CD4-positive, alpha-beta memory T cell (primary cell): ENCODE results near the gene COPS3. TPM values are rescaled to one million over a fixed set of nuclear protein-coding genes. Genes with fewer than 3 reads are reported as not detected.
"Not testable (repeated sequence)": the region's sequence is repeated elsewhere in the genome, so short reads cannot be mapped to it uniquely, and the experiment has no call there.

Experiments
- CTCF ChIA-PET: fragments of 350-600 bp; sonication (Branson Sonifier 250); formaldehyde crosslinking; loops from one replicate; lab custom pipeline; 2021; ENCODE audit warnings: inconsistent platforms; ENCODE audit not compliant: partially characterized antibody; lab: Charles Lee
- POLR2A ChIA-PET: fragments of 350-600 bp; sonication (Branson Sonifier 250); formaldehyde crosslinking; loops from one replicate; lab custom pipeline; 2021; ENCODE audit not compliant: partially characterized antibody; lab: Charles Lee
- DNase-seq, 5 donors: peaks; one replicate each; pipeline versions ENCODE4 v3.0.0 to v3.0.0-alpha.2; 2020 to 2022; ENCODE audit warnings: mixed read lengths in 1 of 5
- H3K27ac ChIP-seq: one replicate; pipeline ENCODE4 v1.7.0; 2013; ENCODE audit warnings: low read depth, low read length
- H3K27me3 ChIP-seq: 2 replicates; pipeline ENCODE4 v1.7.0; 2013; ENCODE audit warnings: mild to moderate bottlenecking, low read length, moderate library complexity; ENCODE audit not compliant: insufficient read depth
- H3K36me3 ChIP-seq: 2 replicates; pipeline ENCODE4 v1.7.0; 2013; ENCODE audit warnings: mild to moderate bottlenecking, low read length, moderate library complexity; ENCODE audit not compliant: insufficient read depth
- H3K4me1 ChIP-seq: 2 replicates; pipeline ENCODE4 v1.7.0; 2013; ENCODE audit warnings: mild to moderate bottlenecking, low read length, moderate library complexity; ENCODE audit not compliant: insufficient read depth
- H3K4me3 ChIP-seq, 2 donors: one replicate each; pipeline ENCODE4 v1.7.0; 2013; ENCODE audit warnings: low read length in 2 of 2, mild to moderate bottlenecking in 1 of 2
- H3K9me3 ChIP-seq, 2 donors: one replicate each; pipeline ENCODE4 v1.7.0; 2013; ENCODE audit warnings: low read length in 2 of 2, control low read depth in 1 of 2; ENCODE audit not compliant: control insufficient read depth in 1 of 2
- H3K27ac Mint-ChIP-seq, 7 donors: one replicate each; pipeline ENCODE4 v1.8.0; 2020 to 2021; ENCODE audit warnings: mixed read lengths in 7 of 7, mild to moderate bottlenecking in 6 of 7, inconsistent platforms in 3 of 7, moderate library complexity in 3 of 7
- H3K27me3 Mint-ChIP-seq, 2 donors: one replicate each; pipeline ENCODE4 v1.8.0; 2020 to 2021; ENCODE audit warnings: mixed read lengths in 2 of 2
- H3K36me3 Mint-ChIP-seq, 2 donors: one replicate each; pipeline ENCODE4 v1.8.0; 2020 to 2021; ENCODE audit warnings: mixed read lengths in 2 of 2, inconsistent platforms in 1 of 2, mild to moderate bottlenecking in 1 of 2
- H3K4me1 Mint-ChIP-seq, 4 donors: one replicate each; pipeline ENCODE4 v1.8.0; 2020 to 2021; ENCODE audit warnings: mixed read lengths in 4 of 4, mild to moderate bottlenecking in 1 of 4
- H3K4me3 Mint-ChIP-seq, 8 donors: one replicate each; pipeline ENCODE4 v1.8.0; 2020 to 2021; ENCODE audit warnings: mixed read lengths in 8 of 8, mild to moderate bottlenecking in 7 of 8, moderate library complexity in 6 of 8, inconsistent platforms in 3 of 8
- H3K9me3 Mint-ChIP-seq, 8 donors: one replicate each; pipeline ENCODE4 v1.8.0; 2020 to 2021; ENCODE audit warnings: mixed read lengths in 8 of 8, mild to moderate bottlenecking in 5 of 8, inconsistent platforms in 3 of 8, moderate library complexity in 1 of 8
- intact Hi-C: fragments of 100-400 bp; cut with micrococcal nuclease; formaldehyde crosslinking; loops from one replicate; pipeline ENCODE4 v1.15.1; 2023
- polyA plus RNA-seq, 2 donors: library from polyadenylated mRNA; unstranded; fragments of 300-500 nt; fragmentation: Illumina TruSeq; gene quantifications; one replicate each; pipeline ENCODE4 v1.2.3, GENCODE V29; 2021
- total RNA-seq, 2 experiments: library from RNA; stranded (reverse); gene quantifications; one replicate each; pipeline ENCODE4 v1.2.3, GENCODE V29; 2021

Gene COPS3
- total and polyA plus RNA-seq, 4 experiments from 2014 or later = 45.4 to 103 (median 81.5) TPM

DNA sequence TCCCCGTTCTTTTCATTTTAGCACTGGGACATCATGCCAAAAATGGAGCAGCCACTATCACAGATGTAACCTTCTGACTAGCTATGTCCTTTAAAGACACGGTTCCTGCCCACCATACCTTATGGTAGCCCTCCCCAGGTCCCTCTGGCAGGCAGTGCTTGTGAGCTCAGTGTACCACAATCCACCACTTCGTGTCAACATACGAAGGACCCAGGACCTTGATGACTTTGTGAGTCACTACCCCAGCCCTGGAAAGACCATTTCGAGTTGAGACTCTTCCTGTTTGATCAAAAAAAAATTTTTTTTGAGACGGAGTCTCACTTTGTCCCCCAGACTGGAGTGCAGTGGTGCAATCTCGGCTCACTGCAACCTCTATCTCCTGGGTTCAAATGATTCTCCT is 23.0 kb downstream of the COPS3 start:
- Mint-ChIP-seq H3K27me3 (no peaks in the 10 kb centered on the region), H3K27ac (peak overlapping the region in 2 of 7 donors; percentile 17 to 64), H3K4me1 (peaks cover 5 to 11% (median 6%) of the 10 kb centered on the region in 4 donors), H3K4me3 (no peak overlapping the region), H3K36me3 (peaks cover 46 to 64% of the 10 kb centered on the region in 2 donors), H3K9me3 (no peaks in the 10 kb centered on the region)
- Histone ChIP-seq H3K4me3 (no peak overlapping the region), H3K27me3 (no peaks in the 10 kb centered on the region), H3K27ac (no peak overlapping the region), H3K9me3 (no peaks in the 10 kb centered on the region), H3K36me3 (peaks cover 38% of the 10 kb centered on the region), H3K4me1 (peaks cover 6% of the 10 kb centered on the region)
- no peak for DNase-seq
- ChIA-PET CTCF (interaction anchor here (0.7 to 2.2 kb wide), 3 partner anchors 12 to 257 kb away, joined by 3 to 8 read pairs (median 6); no protein-coding TSS in a partner anchor), POLR2A (no interaction called here)
- intact Hi-C loops = no loop called here

DNA sequence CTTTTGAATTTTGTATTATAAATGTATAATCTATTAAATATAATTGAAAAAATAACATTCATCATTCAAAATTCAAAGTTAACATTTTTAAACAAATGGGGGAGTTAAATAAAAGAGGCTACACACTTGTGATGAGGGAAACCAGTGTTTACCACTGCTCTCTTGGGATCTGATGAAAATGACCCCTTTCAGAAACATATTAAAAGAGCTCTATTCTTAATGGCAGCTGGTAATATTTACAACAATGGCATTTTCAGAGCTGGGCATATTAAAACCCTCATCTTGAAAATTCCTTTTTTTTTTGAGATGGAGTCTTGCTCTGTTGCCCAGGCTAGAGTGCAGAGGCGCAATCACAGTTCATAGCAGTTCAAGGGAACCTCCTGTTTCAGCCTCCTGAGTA is 24.7 kb downstream of the COPS3 start:
- Histone ChIP-seq H3K4me3 (no peak overlapping the region), H3K27ac (no peak overlapping the region), H3K4me1 (peaks cover 6% of the 10 kb centered on the region), H3K36me3 (peaks cover 51% of the 10 kb centered on the region), H3K9me3 (no peaks in the 10 kb centered on the region), H3K27me3 (no peaks in the 10 kb centered on the region)
- H3K27ac Mint-ChIP-seq = peak overlapping the region in 1 of 7 donors; percentile 63
- no peak overlapping the region for H3K4me3 Mint-ChIP-seq
- H3K27me3 Mint-ChIP-seq = no peaks in the 10 kb centered on the region
- POLR2A ChIA-PET = interaction anchor here (0.6 kb wide), 1 partner anchor 19 kb away, joined by 3 read pairs; the partner anchor contains the start of gene FLCN
- intact Hi-C loops = no loop called here
- CTCF ChIA-PET = interaction anchor here (0.5 to 1.0 kb wide), 2 partner anchors 112 to 1118 kb away, joined by 3 read pairs; no protein-coding TSS in a partner anchor
- no peaks in the 10 kb centered on the region for H3K9me3 Mint-ChIP-seq
- DNase-seq = no peak
- H3K4me1 Mint-ChIP-seq = peaks cover 5 to 12% (median 7%) of the 10 kb centered on the region in 4 donors
- H3K36me3 Mint-ChIP-seq = peaks cover 50 to 67% of the 10 kb centered on the region in 2 donors

DNA sequence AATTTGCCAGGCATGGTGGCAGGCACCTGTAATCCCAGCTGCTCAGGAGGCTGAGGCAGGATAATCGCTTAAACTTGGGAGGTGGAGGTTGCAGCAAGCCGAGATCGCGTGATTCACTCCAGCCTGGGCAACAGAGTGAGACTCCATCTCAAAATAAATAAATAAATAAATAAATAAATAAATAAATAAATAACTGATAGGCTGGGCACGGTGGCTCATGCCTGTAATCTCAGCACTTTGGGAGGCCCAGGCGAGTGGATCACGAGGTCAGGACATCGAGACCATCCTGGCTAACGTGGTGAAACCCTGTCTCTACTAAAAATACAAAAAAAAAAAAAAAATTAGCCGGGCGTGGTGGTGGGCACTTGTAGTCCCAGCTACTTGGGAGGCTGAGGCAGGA is 25.4 kb downstream of the COPS3 start:
- peaks cover 51% of the 10 kb centered on the region for H3K36me3 ChIP-seq
- H3K4me1 ChIP-seq, H3K27ac ChIP-seq, intact Hi-C loops, H3K27ac Mint-ChIP-seq, H3K27me3 ChIP-seq, CTCF ChIA-PET, DNase-seq, H3K27me3 Mint-ChIP-seq, H3K9me3 Mint-ChIP-seq, H3K9me3 ChIP-seq, H3K4me3 ChIP-seq: not testable (repeated sequence)
- peaks cover 5 to 12% (median 7%) of the 10 kb centered on the region in 4 donors for H3K4me1 Mint-ChIP-seq
- POLR2A ChIA-PET = interaction anchor here (0.6 kb wide), 1 partner anchor 19 kb away, joined by 3 read pairs; the partner anchor contains the start of gene FLCN
- H3K4me3 Mint-ChIP-seq = peak overlapping the region in 1 of 8 donors; percentile 68
- peaks cover 48 to 62% of the 10 kb centered on the region in 2 donors for H3K36me3 Mint-ChIP-seq

DNA sequence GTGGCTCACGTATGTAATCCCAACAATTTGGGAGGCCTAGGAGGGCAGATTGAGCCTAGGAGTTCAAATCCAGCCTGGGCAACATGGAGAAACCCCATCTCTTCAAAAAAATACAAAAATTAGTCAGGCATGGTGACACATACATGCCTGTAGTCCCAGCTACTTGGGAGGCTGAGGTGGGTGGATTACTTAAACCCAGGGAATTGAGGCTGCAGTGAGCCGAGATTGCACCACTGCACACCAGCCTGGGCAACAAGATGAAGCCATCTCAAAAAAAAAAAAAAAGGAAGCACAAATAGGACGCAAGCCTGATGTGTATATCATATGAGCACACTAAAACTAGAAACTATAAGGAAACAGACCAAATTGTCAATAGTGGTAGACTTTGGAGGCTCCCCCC is 27.0 kb downstream of the COPS3 start:
- CTCF ChIA-PET = no interaction called here
- no peaks in the 10 kb centered on the region for H3K27me3 Mint-ChIP-seq
- Histone ChIP-seq H3K4me3 (no peak overlapping the region), H3K27me3 (no peaks in the 10 kb centered on the region), H3K4me1 (peaks cover 6% of the 10 kb centered on the region), H3K27ac (no peak overlapping the region), H3K36me3 (peaks cover 40% of the 10 kb centered on the region), H3K9me3 (no peaks in the 10 kb centered on the region)
- H3K9me3 Mint-ChIP-seq = no peaks in the 10 kb centered on the region
- peaks cover 47 to 56% of the 10 kb centered on the region in 2 donors for H3K36me3 Mint-ChIP-seq
- intact Hi-C loops = no loop called here
- no peak for DNase-seq
- no peak overlapping the region for H3K4me3 Mint-ChIP-seq
- H3K4me1 Mint-ChIP-seq = peaks cover 5 to 11% (median 7%) of the 10 kb centered on the region in 4 donors
- peak overlapping the region in 1 of 7 donors; percentile 2 for H3K27ac Mint-ChIP-seq
- POLR2A ChIA-PET = interaction anchor here (1.2 kb wide), 1 partner anchor 17 kb away, joined by 5 read pairs; the partner anchor contains the start of gene FLCN

DNA sequence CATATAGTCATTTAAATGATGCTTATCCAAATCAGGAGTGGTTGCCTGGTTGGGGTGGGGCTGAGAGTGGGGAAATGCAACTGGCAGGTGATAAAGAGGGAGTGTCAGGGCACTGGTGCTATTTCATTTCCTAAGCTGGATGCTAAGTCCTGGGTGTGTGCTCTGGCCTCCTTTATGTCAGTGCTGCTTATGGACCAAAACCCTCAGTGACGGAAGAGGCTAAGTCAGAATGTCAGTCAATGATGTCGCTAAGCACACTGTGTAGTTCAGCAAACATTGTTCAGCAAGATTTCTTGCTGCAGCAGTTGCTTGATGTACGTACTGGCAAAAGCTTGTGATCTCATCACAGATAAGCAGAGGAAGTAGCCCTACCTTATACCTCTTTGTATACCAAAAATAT is 27.6 kb downstream of the COPS3 start:
- CTCF ChIA-PET = interaction anchor here (0.6 kb wide), 1 partner anchor 23 kb away, joined by 4 read pairs; no protein-coding TSS in a partner anchor
- Mint-ChIP-seq H3K27ac (peak overlapping the region in 6 of 7 donors; percentile 52 to 83 (median 74)), H3K27me3 (no peaks in the 10 kb centered on the region), H3K4me1 (peaks cover 5 to 8% (median 7%) of the 10 kb centered on the region in 4 donors), H3K9me3 (no peaks in the 10 kb centered on the region), H3K4me3 (peak overlapping the region in 1 of 8 donors; percentile 41), H3K36me3 (peaks cover 44 to 55% of the 10 kb centered on the region in 2 donors)
- H3K4me3 ChIP-seq = no peak overlapping the region
- no peaks in the 10 kb centered on the region for H3K27me3 ChIP-seq
- peak; percentile 14 to 49 (median 22) for DNase-seq
- POLR2A ChIA-PET = interaction anchor here (0.7 to 1.2 kb wide), 3 partner anchors 11 to 16 kb away, joined by 3 to 5 read pairs (median 4); partner anchors contain the start of gene FLCN
- H3K27ac ChIP-seq = no peak overlapping the region
- H3K36me3 ChIP-seq = peaks cover 41% of the 10 kb centered on the region
- H3K4me1 ChIP-seq = peaks cover 6% of the 10 kb centered on the region
- intact Hi-C loops = no loop called here
- no peaks in the 10 kb centered on the region for H3K9me3 ChIP-seq

DNA sequence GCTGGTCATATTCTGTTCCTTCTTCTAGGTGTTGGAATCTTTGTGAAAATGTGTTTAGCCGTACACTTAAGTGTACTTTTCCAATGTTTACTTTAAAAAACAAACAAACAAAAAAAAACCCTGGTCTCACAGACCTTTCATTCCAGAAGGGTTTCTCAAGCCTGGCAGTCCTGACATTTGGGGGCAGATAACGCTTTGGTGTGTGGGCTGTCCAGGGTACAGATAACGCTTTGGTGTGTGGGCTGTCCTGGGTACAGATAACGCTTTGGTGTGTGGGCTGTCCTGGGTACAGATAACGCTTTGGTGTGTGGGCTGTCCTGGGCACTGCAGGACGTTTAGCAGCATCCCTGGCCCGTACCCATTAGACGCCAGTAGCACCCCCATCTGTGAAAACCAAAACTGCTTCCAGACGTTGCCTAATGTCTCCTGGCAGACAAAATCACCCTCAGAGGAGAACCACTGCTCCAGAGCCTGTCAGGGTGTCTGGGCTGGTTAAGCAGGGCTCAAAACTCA is 28.8 kb downstream of the COPS3 start:
- H3K4me1 ChIP-seq = peaks cover 6% of the 10 kb centered on the region
- Mint-ChIP-seq H3K27me3 (no peaks in the 10 kb centered on the region), H3K4me1 (peaks cover 5 to 8% (median 7%) of the 10 kb centered on the region in 4 donors), H3K4me3 (no peak overlapping the region), H3K9me3 (no peaks in the 10 kb centered on the region), H3K36me3 (peaks cover 40 to 61% of the 10 kb centered on the region in 2 donors), H3K27ac (peak overlapping the region in 5 of 7 donors; percentile 19 to 81 (median 65))
- peaks cover 48% of the 10 kb centered on the region for H3K36me3 ChIP-seq
- ChIA-PET POLR2A (interaction anchor here (1.2 kb wide), 1 partner anchor 12 kb away, joined by 4 read pairs; no protein-coding TSS in a partner anchor), CTCF (no interaction called here)
- DNase-seq = no peak
- H3K9me3 ChIP-seq = no peaks in the 10 kb centered on the region
- no peaks in the 10 kb centered on the region for H3K27me3 ChIP-seq
- H3K27ac ChIP-seq = no peak overlapping the region
- no peak overlapping the region for H3K4me3 ChIP-seq
- intact Hi-C loops = no loop called here

DNA sequence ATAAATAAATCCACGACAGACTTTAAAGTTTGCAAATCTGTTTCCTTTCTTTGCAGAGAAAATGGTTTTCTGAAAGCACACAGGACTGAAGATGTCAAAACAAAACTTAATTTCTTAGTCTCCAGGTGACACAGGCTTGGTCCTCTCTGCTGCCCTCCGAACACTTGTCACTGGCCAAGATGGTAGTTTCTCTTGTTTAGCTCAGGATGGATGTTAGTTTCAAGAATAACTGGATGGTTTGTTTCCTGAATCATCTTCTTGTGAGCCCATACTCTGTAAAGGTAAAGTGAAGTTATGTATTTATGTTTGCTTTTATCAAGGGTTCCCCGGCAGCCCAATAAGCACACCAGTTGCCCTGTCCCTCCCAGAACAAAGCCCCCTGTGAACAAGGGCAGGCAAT is 34.2 kb downstream of the COPS3 start:
- H3K27me3 Mint-ChIP-seq = no peaks in the 10 kb centered on the region
- H3K9me3 Mint-ChIP-seq = no peaks in the 10 kb centered on the region
- no peak overlapping the region for H3K4me3 Mint-ChIP-seq
- peak overlapping the region in 2 of 7 donors; percentile 77 to 88 for H3K27ac Mint-ChIP-seq
- Histone ChIP-seq H3K9me3 (no peaks in the 10 kb centered on the region), H3K27me3 (no peaks in the 10 kb centered on the region), H3K4me1 (no peaks in the 10 kb centered on the region), H3K27ac (no peak overlapping the region), H3K36me3 (peaks cover 28% of the 10 kb centered on the region), H3K4me3 (no peak overlapping the region)
- POLR2A ChIA-PET = interaction anchor here (0.6 to 2.9 kb wide), 3 partner anchors 10 to 897 kb away, joined by 3 to 10 read pairs (median 3); partner anchors contain the start of gene FLCN
- no peaks in the 10 kb centered on the region for H3K4me1 Mint-ChIP-seq
- peaks cover 23 to 41% of the 10 kb centered on the region in 2 donors for H3K36me3 Mint-ChIP-seq
- no peak for DNase-seq
- intact Hi-C loops = no loop called here
- CTCF ChIA-PET = interaction anchor here (1.2 kb wide), 1 partner anchor 105 kb away, joined by 3 read pairs; no protein-coding TSS in a partner anchor
